GM12892 (cell line): ENCODE measurements around the gene CD14.

Source experiments
- POLR2A ChIP-seq: IDR thresholded peaks from 2 replicates; pipeline ENCODE4 v1.6.1; 2011; ENCODE audit warnings: low read depth, low read length, control low read depth
- POLR2AphosphoS5 ChIP-seq: IDR thresholded peaks from 2 replicates; pipeline ENCODE4 v1.6.1; 2011; ENCODE audit warnings: low read depth, low read length, control low read depth

- TF ChIP-seq POLR2AphosphoS5 = no peak
- no peak for TF ChIP-seq POLR2A
These were observed 42.1 kb downstream of the CD14 start for GRCh38 chr5:140590861-140591260.
